Right renal pelvis (tissue), 4 donors: ENCODE measurements around the gene IGLON5. TPM values are rescaled to one million over a fixed set of nuclear protein-coding genes. Genes with fewer than 3 reads are reported as not detected.

Experiments used
- DNase-seq, 4 donors: peaks; one replicate each; pipeline ENCODE4 v3.0.0-alpha.2; 2013; ENCODE audit warnings: low read depth in 4 of 4, low spot score in 3 of 4, missing footprints in 1 of 4
- polyA plus RNA-seq, 4 donors: library from polyadenylated mRNA; unstranded; fragments of 120-200 nt; gene quantifications; one replicate each; pipeline ENCODE4 v1.2.1, GENCODE V29; 2013; ENCODE audit not compliant: insufficient read length in 4 of 4

IGLON5 gene
- polyA plus RNA-seq: 1 to 10 TPM; 2.8 to 4.3 (median 4.0) TPM

- DNase-seq: no peak
Observed at GRCh38 chr19:51311351-51312257, at the start of gene IGLON5. Gene IGLON5, plus strand, starts transcription at chr19:51311644. Its CDS starts 204 bp downstream, at chr19:51311848.

GRCh38 chr19:51263808-51264207, 47.6 kb upstream of the IGLON5 start:
- no peak for DNase-seq

DNA sequence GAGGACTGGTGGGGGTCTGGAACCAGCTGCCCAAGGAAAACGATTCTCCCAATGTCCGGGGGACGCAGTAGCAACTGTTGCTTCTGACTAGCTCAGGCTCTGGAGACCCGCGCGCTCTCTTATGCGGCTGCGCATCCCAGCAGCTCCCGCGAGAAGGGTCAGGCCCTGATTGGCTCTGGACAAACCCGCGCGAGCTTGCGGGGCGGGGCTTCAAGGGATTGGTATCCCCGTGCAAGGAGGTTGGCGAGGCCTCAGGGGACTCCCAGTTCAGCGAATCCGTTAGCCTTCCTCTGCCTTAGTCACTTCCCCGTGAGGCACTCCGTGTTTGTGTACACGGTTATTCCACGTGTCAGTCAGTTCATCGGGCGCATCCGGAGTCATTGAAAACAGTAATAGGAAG, 40.4 kb upstream of the IGLON5 start:
- no peak for DNase-seq

DNA sequence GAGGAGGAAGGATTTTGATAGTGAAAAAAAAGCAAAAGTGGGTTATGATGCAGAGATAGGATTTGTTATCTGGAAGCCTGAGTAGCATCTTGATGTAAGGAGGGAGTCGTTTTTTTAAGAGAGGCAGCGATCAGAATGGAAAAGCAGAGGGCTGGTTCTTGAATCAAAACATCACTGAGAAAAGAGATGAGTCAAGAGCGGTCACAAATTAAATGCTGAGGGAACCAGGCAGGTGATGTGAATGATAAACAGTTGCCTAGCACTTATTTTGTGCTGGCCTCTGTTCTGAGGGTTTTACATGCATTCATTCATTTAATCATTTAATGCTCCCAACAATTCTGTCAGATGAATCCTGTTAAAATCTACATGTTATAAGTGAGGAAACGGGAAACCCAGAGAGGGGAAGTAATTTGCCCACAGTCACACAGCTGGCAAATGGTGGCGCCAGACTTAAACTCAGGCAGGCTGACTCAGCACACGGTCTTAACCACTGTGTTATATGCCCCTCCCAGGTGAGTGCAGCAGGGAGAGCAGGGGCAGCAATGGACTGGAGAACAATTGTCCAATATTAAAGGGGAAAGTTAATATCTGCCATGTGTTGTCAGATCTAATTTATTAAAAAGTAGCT, 39.1 kb upstream of the IGLON5 start:
- no peak for DNase-seq

- no peak for DNase-seq
Observed at GRCh38 chr19:51274049-51274770, 37.2 kb upstream of the IGLON5 start.

- no peak for DNase-seq
Observed at GRCh38 chr19:51277112-51277511, 34.3 kb upstream of the IGLON5 start.

DNA sequence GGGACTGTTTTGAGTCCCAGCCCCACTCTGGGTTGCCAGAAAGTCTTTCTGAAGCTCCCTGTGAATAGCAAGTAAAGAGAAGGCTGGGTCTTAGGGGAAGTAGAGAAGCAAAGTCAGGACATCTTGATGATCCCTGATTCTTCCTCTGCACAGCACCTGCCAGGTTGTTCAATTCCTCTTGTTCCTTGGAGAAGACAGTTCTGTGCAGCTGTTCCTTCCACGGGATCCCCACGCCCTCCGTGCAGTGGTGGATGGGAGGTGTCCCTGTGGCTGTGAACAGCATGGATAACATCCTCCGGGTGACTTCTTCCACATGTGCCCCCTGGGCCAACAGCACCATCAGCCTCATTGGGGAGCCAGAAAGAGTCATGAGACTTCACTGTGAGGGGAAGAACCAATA, 29.1 kb upstream of the IGLON5 start:
- no peak for DNase-seq

- DNase-seq: no peak
Observed at GRCh38 chr19:51285682-51286081, 25.8 kb upstream of the IGLON5 start.

DNA sequence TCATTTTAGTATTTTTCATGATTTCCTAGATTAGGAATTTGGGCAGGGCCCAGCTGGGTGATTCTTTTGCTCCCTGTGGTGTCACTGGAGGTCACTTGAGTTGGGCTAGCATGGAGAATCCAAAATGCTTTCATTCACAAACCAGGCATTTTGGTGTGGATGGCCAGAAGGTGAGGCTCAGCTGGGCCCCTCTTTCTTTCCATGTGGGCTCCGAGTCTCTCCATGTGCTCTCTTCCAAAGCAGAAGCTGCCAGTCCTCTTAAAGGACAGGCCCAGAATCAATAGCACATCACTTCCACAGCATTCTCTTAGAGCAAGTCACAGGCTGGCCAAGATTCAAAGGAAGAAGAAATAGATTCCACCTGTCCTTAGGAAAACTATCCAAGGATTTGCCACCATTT, 21.8 kb upstream of the IGLON5 start:
- DNase-seq: no peak

DNA sequence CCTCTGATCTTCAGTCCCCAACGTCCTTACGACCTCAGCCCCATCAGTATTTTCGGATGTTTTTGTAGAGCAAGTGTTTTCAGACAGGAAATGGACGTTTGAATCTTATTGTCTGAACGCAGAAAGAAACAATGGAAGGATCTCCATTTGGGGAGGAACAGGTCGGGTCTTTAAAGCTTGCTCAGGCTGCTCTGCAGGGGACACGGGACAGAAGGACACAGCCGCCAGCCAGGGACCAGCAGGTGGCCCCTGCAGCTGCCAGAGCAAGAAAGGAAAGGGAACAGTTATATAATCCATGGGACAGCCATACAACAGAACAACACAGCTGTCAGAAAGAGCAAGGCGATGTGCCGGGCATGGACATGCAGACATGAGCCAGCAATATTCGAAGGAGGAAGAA, 18.5 kb upstream of the IGLON5 start:
- DNase-seq: no peak

DNA sequence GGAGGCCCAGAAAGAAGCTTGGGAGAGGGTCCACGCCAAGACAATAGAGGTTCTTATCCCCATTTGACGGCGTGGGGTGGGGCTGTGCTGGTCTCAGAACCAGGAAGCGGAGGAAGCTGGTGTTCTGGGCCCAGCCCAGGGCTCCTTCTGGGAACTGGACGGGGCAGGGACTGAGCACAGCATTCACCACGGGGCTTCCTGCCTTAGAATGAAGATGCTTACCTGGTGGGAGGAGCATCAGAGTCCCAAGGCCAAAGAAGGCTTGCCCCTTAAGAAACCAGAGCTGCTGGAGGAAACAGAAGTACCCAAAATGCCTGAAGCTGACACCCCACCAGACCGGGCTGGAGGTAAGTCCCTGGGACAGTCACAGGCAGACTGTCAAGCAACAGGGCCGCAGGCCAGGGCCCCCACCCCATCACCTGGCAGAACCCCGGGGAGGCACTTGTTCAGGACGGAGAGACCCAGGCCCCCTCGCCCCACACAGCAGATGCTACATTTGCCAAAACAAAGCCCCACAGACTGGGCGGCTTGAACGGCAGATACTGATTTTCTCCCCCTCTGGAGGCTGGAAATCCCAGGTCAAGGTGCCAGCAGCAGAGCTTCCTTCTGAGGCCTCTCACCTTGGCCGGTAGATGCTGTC, 17.8 kb upstream of the IGLON5 start:
- no peak for DNase-seq

DNA sequence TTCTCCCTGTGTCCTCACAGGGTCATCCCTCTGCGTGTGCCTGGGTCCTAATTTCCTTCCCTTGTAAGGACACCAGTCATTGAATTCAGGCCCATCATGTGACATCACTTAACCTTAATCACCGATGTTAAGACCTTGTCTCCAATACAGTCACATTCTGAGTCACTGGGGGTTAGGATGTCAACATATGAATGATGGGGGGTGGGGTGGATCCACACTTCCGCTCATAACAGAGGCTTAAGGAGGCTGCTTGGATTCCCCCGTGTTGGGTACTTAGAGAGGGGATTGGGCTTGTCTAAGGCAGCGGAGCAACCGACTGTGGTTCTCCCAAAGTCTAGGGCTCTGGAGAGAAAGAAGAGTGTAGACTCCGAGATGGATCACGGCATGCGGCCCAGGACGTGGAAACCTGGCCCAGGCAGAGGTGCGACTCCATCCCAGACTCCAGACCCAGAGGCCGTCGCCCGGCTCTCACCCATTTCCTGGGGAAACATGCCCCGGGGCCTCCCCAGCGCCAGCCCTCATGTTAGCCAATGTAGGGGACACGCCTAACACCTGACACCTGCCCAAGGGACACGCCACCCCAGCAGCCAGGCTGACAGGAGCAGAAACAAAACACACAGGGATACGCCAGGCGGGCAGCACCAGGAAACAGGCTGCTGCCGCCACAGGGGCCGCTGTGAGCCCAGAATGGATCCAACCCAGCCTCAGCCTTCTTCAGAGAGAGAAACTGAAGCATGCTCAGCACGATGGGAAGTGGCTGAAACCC, 17.1 kb upstream of the IGLON5 start:
- DNase-seq: no peak

- DNase-seq: no peak
Observed at GRCh38 chr19:51294977-51295375, 16.5 kb upstream of the IGLON5 start.

DNA sequence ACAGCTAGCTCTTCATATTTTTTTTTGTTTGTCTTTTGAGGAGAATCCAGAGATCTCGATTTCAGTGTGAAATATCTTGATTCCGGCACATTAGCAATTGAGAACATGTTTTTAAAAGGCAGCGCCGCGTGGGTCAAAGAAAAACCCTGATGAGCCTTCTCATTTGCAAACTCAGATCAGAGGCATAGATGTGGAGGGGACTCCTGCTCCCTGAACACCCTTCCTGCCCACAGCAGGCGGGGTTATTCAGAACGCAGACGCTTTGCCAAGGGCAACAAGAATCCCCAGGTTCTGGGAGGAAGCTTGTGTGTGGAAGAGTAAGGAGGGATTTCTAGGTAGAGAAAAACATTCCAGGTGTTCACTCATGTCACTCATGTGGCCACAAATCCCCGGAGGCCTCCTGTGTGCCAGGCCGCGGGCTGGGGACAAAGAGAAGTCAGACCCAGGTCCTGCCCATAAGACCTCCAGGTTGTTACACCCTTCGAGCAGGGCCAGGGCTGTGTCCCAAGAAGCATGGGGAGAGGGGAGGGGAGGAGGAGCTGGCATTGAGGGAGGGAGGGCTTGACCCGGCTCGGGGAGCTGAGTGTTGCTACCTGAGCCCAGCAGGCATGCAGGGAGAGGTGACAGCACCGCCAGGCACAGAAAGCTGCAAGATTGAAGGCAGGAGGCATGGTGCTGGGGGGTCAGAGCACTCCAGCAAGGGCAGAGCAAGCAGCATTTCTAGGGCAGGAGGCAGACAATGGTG, 15.9 kb upstream of the IGLON5 start:
- DNase-seq: no peak

DNA sequence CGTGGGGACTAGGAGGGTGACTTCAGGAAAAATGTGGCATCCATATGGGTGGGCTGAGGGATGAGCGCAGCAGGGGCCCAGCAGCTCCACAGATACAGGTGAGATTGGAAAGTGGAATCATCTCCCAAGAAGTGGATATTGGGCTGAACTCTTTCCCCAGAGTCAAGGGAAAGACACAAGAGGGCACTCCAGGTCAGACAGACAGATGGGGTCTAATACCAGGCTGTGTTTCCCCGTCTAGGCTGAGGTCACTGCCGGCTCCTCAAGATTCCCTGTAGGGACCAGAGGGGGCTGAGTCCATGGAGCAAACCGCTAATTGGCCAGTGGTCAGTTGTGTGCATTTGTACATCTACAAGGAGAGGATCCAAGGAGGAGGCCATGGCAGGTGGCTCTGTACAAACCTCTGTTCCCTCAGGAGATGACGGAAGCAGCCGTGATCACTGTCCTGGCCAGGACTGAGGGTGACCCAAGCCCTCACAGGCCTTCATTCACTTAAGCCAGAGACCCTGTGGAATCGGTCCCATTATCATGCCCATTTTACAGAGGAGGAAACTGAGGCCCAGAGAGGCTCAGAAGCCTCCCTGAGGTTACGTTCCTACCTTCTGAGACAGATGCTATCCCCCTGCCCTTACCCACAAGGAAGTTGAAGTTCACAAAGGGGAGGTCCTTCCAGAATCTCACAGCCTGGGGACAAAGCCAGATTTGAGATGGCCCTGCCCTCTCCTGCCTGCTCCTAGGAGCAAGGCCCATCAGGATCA, 14.9 kb upstream of the IGLON5 start:
- no peak for DNase-seq

DNA sequence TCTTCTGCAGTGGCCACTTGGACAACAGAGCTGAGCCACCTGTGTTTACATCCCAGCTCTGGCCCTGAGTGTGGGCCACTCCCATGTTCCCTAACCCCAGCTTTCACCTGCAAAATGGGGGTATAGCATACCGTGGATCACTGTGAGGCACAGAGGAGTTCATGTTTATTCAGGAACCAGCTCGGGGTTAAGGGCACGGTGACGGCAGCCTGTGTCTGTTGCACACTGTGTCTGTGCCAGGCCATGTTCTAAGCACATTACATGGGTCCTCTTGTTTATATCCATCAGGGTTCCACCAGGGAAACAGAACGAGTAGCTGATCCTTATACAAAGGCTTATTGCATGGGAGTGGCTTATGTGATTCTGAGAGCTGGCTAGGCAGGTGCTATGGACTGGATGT, 14.0 kb upstream of the IGLON5 start:
- DNase-seq: no peak

GRCh38 chr19:51301266-51301665, 10.2 kb upstream of the IGLON5 start:
- no peak for DNase-seq

DNA sequence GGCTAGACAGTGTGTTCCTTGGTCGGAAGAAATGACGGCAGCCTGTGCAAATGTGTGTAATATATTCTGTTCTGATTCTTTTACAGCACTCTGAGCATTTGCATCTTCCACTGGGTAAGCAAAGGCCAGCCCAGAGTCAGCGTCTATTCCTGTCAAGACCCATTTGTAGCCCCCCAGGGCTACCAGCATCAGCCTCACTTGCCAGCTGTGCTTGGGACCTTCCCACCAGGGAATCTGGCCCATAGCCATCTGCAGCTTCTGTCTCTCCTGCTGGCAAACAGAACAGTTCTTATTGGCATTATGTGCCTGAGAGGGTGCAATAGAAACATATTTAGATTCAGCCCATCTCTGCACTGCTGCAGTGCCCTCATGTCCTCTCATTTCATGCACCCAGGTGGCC, 6.0 kb upstream of the IGLON5 start:
- no peak for DNase-seq

GRCh38 chr19:51316688-51317087, 5.2 kb downstream of the IGLON5 start:
- DNase-seq: no peak
